Gastrocnemius medialis (tissue), 4 donors: ENCODE results near the gene PRDX6. TPM values are rescaled to one million over a fixed set of nuclear protein-coding genes. Genes with fewer than 3 reads are reported as not detected.
A peak's percentile ranks its signal among the peaks of the same experiment; 100 is the strongest.

Source experiments
- ATAC-seq, 2 donors: fragments of 150-250 bp; one replicate each; pipeline ENCODE4 v1.9.1; 2016
- DNase-seq, 2 donors: peaks; one replicate each; pipeline ENCODE4 v3.0.0-alpha.2; 2019
- H3K27ac ChIP-seq, 4 donors: fragments of 200-600 bp; sonication (generic); 1 replicate in 1 of 4; 2 replicates in 3 of 4; pipeline ENCODE4 v1.5.1; 2016 to 2018; ENCODE audit warnings: mild to moderate bottlenecking in 2 of 4, moderate library complexity in 1 of 4
- H3K27me3 ChIP-seq, 3 donors: fragments of 200-600 bp; sonication (generic) in 2 of 3; 1 replicate in 1 of 3; 2 replicates in 2 of 3; pipeline versions ENCODE4 v1.5.1 to v1.6.0; 2016 to 2019; ENCODE audit warnings: mild to moderate bottlenecking in 1 of 3, moderate library complexity in 1 of 3
- H3K36me3 ChIP-seq, 2 donors: fragments of 200-600 bp; sonication (generic) in 1 of 2; one replicate each; pipeline ENCODE4 v1.5.1; 2017 to 2018
- H3K4me1 ChIP-seq, 2 donors: fragments of 200-600 bp; sonication (generic) in 1 of 2; one replicate each; pipeline ENCODE4 v1.5.1; 2016 to 2017; ENCODE audit warnings: mild to moderate bottlenecking in 2 of 2
- H3K4me3 ChIP-seq, 4 donors: fragments of 200-600 bp; sonication (generic) in 3 of 4; 1 replicate in 1 of 4; 2 replicates in 3 of 4; pipeline ENCODE4 v1.5.1; 2016 to 2019; ENCODE audit warnings: mild to moderate bottlenecking in 2 of 4
- H3K9me3 ChIP-seq, 3 donors: fragments of 200-600 bp; sonication (generic) in 2 of 3; 1 replicate in 1 of 3; 2 replicates in 2 of 3; pipeline ENCODE4 v1.5.1; 2016 to 2019
- POLR2A ChIP-seq, 2 donors: fragments of 450-650 bp; IDR thresholded peaks; one replicate each; pipeline ENCODE4 v1.6.1; 2017; ENCODE audit warnings: antibody characterized with exemption in 2 of 2, mild to moderate bottlenecking in 2 of 2, moderate library complexity in 2 of 2
- in situ Hi-C, 4 donors: fragments of 200-750 bp; cut with MboI; loops; one replicate each; pipeline versions ENCODE4 v1.15.0 to v1.8.0; 2017; ENCODE audit warnings: low sequenced_read_pairs in 4 of 4
- intact Hi-C: fragments of 100-400 bp; cut with DNase I; formaldehyde crosslinking; loops from one replicate; pipeline ENCODE4 v1.15.1; 2023; ENCODE audit warnings: low total_unique reads
- total RNA-seq, 4 donors: library from RNA; depleted of rRNA; stranded (reverse); fragments of >200 nt; gene quantifications; one replicate each; pipeline versions ENCODE4 v1.1.0 to v1.2.3, GENCODE V29; 2016
- TF ChIP-seq, protein P1 (sequence below), 5 experiments: fragments of 450-650 bp in 3 of 5; fragments of 200-600 bp in 2 of 5; sonication (generic) in 2 of 5; IDR thresholded peaks in 4 of 5; conservative IDR thresholded peaks in 1 of 5; 1 replicate in 4 of 5; 2 replicates in 1 of 5; pipeline ENCODE4 v1.5.1; 2016 to 2019; ENCODE audit warnings: antibody characterized with exemption in 5 of 5, mild to moderate bottlenecking in 3 of 5, moderate library complexity in 3 of 5

Gene PRDX6
- total RNA-seq, 4 donors from 2014 or later = 493 to 573 (median 554) TPM

DNA sequence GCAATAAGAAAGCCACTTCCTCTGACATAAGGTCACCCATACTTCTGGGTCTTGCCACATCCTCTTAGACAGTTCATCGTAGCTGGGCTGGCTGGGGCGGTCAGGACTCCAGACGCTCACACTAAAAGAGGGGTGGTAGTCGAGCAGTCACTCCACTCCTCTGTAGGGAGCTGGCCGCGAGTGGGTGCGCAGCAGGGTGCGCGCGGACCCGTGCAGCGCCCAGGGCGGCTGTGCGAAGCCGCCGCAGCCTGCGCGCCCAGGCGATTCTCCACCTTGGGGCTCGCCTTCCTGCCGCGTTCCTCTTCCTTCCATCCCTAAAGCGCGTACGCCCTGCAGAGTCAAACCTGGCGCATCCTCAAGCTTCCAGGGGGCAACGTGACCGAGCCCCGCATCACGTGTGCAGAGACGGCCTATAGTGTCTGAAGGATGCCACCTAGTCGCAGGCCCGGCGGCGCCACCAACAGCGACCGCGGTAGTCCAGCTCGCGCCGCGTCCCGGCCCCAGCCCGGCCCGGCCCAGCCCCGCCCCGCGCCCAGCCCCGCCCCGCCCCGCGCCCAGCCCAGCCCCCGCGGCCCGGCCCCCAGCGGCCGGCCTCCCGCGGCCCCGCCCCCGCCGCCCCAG lies 360 bp upstream of the PRDX6 start:
- H3K27me3 ChIP-seq = no peaks in the 10 kb centered on the region

DNA sequence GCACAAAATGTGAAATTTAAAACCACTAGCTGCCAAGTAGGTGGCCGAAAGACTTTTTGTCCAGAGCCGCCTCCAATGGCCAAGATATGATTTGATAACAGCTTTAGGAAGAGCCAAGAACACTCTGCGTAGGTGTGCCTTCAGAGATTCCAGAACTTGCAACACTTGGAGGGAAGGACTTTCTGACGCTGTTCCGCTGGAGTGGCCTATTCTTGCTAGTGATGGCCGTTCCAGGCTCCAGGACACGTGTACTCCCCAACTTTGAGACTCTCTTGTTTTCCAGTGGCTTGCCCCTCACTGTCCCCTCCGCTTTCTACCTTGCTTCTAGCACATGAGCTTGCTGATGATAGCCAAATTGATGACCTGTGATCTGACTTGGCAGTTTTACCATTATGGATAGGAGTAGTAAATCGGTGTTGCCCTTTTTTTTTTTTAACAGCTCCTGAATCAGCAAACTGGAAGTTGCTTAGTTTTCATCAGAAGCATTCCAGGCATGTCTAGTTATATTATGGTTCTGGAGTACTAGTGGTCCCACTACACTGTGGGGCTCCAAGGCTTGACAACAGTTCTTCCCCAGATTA lies 1.0 kb downstream of the PRDX6 start:
- H3K27me3 ChIP-seq = no peaks in the 10 kb centered on the region
- ATAC-seq = peak; percentile 82 to 87
- peaks cover 13 to 38% of the 10 kb centered on the region in 2 donors for H3K36me3 ChIP-seq
- intact Hi-C loops (loop anchor here (1.0 to 5.0 kb wide), 6 partner anchors 234 to 943 kb away; partner anchors contain the start of genes CENPL, DARS2, KLHL20 and RC3H1), in situ Hi-C loops (no loop called here)
- DNase-seq = peak in 1 of 2 donors; percentile 80
- H3K27ac ChIP-seq = peak overlapping the region; percentile 95 to 100 (median 98)
- H3K4me3 ChIP-seq = peak overlapping the region; percentile 78 to 94 (median 90)
- TF ChIP-seq, protein P1, sequence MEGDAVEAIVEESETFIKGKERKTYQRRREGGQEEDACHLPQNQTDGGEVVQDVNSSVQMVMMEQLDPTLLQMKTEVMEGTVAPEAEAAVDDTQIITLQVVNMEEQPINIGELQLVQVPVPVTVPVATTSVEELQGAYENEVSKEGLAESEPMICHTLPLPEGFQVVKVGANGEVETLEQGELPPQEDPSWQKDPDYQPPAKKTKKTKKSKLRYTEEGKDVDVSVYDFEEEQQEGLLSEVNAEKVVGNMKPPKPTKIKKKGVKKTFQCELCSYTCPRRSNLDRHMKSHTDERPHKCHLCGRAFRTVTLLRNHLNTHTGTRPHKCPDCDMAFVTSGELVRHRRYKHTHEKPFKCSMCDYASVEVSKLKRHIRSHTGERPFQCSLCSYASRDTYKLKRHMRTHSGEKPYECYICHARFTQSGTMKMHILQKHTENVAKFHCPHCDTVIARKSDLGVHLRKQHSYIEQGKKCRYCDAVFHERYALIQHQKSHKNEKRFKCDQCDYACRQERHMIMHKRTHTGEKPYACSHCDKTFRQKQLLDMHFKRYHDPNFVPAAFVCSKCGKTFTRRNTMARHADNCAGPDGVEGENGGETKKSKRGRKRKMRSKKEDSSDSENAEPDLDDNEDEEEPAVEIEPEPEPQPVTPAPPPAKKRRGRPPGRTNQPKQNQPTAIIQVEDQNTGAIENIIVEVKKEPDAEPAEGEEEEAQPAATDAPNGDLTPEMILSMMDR (IDR thresholded peaks at IDR 0.05 in 4 of 5, conservative IDR thresholded peaks at IDR 0.05 in 1 of 5) = no peak
- TF ChIP-seq POLR2A (IDR thresholded peaks at IDR 0.05) = peak; percentile 22 to 34
- no peaks in the 10 kb centered on the region for H3K9me3 ChIP-seq
- H3K4me1 ChIP-seq = peaks cover 52 to 55% of the 10 kb centered on the region in 2 donors

More for the DNA sequence above, 360 bp upstream of the PRDX6 start:
- DNase-seq = peak; percentile 93 to 97
- peak overlapping the region; percentile 95 to 100 (median 98) for H3K27ac ChIP-seq
- peaks cover 52 to 55% of the 10 kb centered on the region in 2 donors for H3K4me1 ChIP-seq
- no peaks in the 10 kb centered on the region for H3K9me3 ChIP-seq
- H3K36me3 ChIP-seq = peaks cover 5 to 24% of the 10 kb centered on the region in 2 donors
- in situ Hi-C loops = no loop called here
- TF ChIP-seq, protein P1 (IDR thresholded peaks at IDR 0.05 in 4 of 5, conservative IDR thresholded peaks at IDR 0.05 in 1 of 5) = peak in 1 of 5 experiments; percentile 5
- no peak for TF ChIP-seq POLR2A (IDR thresholded peaks at IDR 0.05)
- peak; percentile 69 to 77 for ATAC-seq
- intact Hi-C loops = loop anchor here (1.0 to 5.0 kb wide), 8 partner anchors 45 to 1696 kb away; partner anchors contain the start of genes KLHL20, METTL13, RC3H1 and ZBTB37
- H3K4me3 ChIP-seq = peak overlapping the region; percentile 78 to 94 (median 94)

DNA sequence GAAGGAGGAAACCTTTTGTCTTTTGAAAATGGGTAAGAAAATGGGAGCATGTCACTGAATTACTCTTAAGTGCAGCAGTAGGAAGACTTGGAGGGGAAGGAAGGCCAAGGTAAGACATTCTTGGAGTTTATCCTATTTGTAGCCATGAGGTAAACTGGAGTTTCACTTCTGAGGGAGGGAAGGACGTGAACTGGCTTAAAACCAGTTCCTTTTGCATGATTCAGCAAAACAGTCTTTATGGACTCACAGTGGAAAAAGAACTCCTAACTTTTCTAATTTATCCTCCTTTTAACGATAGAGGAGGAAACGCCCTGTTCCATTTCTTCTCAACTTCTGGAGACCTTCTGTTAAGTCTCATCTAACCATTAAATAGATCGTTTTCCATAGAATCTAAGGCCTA lies 2.5 kb downstream of the PRDX6 start:
- no peaks in the 10 kb centered on the region for H3K9me3 ChIP-seq
- peaks cover 45 to 52% of the 10 kb centered on the region in 2 donors for H3K4me1 ChIP-seq
- DNase-seq = no peak
- peak overlapping the region; percentile 95 to 100 (median 98) for H3K27ac ChIP-seq
- in situ Hi-C loops = no loop called here
- H3K4me3 ChIP-seq = peak overlapping the region; percentile 78 to 94 (median 90)
- H3K27me3 ChIP-seq = no peaks in the 10 kb centered on the region
- intact Hi-C loops = loop anchor here (2.0 to 5.0 kb wide), 5 partner anchors 233 to 945 kb away; partner anchors contain the start of genes KLHL20 and RC3H1
- TF ChIP-seq, protein P1 (IDR thresholded peaks at IDR 0.05 in 4 of 5, conservative IDR thresholded peaks at IDR 0.05 in 1 of 5) = no peak
- TF ChIP-seq POLR2A (IDR thresholded peaks at IDR 0.05) = no peak
- H3K36me3 ChIP-seq = peaks cover 16 to 52% of the 10 kb centered on the region in 2 donors
- no peak for ATAC-seq

DNA sequence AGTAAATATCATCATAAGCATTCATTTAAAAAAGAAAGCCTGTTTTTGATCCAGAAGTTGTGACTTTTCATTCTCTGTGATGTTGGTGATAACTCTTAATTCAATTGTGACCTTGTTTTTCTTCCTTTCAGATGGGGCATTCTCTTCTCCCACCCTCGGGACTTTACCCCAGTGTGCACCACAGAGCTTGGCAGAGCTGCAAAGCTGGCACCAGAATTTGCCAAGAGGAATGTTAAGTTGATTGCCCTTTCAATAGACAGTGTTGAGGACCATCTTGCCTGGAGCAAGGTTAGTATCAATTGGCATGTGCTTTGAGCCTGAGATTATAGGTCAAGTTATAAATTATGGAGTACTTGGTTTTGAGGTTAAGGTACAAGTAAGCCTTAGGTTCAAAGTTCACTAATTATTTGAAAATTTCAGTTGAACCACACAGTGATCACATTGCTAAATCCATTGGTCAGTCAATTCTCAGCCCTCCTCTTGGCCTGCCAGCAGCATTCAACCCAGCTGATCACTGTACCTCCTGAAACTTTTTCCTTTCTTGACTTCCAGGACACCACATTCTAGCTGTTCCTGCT lies 4.1 kb downstream of the PRDX6 start:
- intact Hi-C loops = no loop called here
- H3K27ac ChIP-seq = peak overlapping the region; percentile 95 to 100 (median 98)
- H3K4me1 ChIP-seq = peaks cover 33 to 39% of the 10 kb centered on the region in 2 donors
- H3K27me3 ChIP-seq = no peaks in the 10 kb centered on the region
- H3K4me3 ChIP-seq = no peak overlapping the region
- H3K36me3 ChIP-seq = peaks cover 16 to 68% of the 10 kb centered on the region in 2 donors
- DNase-seq (no peak), ATAC-seq (no peak)
- H3K9me3 ChIP-seq = no peaks in the 10 kb centered on the region
- TF ChIP-seq, protein P1 (IDR thresholded peaks at IDR 0.05 in 4 of 5, conservative IDR thresholded peaks at IDR 0.05 in 1 of 5) = no peak
- no peak for TF ChIP-seq POLR2A (IDR thresholded peaks at IDR 0.05)
- in situ Hi-C loops = no loop called here
